ENCODE results near the gene MATK.

DNA sequence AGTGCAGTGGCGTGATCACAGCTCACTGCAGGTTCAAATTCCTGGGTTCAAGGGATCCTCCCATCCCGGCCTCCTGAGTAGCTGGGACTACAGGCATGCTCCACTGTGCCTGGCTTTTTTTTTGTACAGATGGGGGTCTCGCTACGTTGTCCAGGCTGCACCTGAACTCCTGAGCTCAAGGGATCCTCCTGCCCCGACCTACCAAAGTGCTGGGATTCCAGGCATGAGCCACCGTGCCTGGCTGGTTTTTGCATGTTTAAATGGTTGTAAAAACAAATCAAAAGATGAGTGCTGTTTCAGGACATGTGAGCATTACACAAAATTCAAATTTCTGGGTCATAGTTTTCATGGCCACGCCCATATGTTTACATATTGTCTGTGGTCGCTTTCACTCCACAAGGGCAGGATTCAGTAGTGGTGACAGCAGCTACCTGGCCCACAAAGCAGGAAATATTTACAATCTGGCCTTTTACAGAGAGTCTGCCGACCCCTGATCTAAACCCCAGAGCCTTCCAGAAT is 5.3 kb downstream of the MATK start:
- TF ChIP-seq PRRX2 (CRISPR knock-in tag; IDR thresholded peaks at IDR 0.05) (no peak), NR2C2 (CRISPR knock-in tag; IDR thresholded peaks at IDR 0.05) (no peak), MYBL2 (CRISPR knock-in tag; IDR thresholded peaks at IDR 0.05) (no peak)
- TF ChIP-seq, protein P1, sequence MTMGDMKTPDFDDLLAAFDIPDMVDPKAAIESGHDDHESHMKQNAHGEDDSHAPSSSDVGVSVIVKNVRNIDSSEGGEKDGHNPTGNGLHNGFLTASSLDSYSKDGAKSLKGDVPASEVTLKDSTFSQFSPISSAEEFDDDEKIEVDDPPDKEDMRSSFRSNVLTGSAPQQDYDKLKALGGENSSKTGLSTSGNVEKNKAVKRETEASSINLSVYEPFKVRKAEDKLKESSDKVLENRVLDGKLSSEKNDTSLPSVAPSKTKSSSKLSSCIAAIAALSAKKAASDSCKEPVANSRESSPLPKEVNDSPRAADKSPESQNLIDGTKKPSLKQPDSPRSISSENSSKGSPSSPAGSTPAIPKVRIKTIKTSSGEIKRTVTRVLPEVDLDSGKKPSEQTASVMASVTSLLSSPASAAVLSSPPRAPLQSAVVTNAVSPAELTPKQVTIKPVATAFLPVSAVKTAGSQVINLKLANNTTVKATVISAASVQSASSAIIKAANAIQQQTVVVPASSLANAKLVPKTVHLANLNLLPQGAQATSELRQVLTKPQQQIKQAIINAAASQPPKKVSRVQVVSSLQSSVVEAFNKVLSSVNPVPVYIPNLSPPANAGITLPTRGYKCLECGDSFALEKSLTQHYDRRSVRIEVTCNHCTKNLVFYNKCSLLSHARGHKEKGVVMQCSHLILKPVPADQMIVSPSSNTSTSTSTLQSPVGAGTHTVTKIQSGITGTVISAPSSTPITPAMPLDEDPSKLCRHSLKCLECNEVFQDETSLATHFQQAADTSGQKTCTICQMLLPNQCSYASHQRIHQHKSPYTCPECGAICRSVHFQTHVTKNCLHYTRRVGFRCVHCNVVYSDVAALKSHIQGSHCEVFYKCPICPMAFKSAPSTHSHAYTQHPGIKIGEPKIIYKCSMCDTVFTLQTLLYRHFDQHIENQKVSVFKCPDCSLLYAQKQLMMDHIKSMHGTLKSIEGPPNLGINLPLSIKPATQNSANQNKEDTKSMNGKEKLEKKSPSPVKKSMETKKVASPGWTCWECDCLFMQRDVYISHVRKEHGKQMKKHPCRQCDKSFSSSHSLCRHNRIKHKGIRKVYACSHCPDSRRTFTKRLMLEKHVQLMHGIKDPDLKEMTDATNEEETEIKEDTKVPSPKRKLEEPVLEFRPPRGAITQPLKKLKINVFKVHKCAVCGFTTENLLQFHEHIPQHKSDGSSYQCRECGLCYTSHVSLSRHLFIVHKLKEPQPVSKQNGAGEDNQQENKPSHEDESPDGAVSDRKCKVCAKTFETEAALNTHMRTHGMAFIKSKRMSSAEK (CRISPR knock-in tag; IDR thresholded peaks at IDR 0.05; ENCODE audit: borderline replicate concordance) = no peak
- TF ChIP-seq, protein P2, sequence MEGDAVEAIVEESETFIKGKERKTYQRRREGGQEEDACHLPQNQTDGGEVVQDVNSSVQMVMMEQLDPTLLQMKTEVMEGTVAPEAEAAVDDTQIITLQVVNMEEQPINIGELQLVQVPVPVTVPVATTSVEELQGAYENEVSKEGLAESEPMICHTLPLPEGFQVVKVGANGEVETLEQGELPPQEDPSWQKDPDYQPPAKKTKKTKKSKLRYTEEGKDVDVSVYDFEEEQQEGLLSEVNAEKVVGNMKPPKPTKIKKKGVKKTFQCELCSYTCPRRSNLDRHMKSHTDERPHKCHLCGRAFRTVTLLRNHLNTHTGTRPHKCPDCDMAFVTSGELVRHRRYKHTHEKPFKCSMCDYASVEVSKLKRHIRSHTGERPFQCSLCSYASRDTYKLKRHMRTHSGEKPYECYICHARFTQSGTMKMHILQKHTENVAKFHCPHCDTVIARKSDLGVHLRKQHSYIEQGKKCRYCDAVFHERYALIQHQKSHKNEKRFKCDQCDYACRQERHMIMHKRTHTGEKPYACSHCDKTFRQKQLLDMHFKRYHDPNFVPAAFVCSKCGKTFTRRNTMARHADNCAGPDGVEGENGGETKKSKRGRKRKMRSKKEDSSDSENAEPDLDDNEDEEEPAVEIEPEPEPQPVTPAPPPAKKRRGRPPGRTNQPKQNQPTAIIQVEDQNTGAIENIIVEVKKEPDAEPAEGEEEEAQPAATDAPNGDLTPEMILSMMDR (IDR thresholded peaks at IDR 0.05) = no peak
